NCI-H1436 treated with DMSO at 0.1 percent for 48 hours (cell line): Measurements from ENCODE around the gene BLID.

Experiments used
- DNase-seq: peaks from one replicate; lab custom pipeline; 2025; lab: John Stamatoyannopoulos, UW

Gene BLID

DNA sequence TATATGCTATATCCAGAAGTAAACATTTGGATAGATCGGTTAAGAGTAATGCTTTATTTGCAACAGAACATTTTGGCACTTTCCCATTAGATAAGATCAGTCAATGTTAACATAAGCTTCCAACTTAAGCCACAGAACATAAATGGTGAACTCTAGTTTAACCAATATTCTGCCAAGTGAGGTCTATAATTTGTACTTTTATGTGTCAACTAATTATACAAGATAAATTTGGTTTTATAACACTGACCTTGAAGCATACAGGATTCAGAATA lies 23.5 kb upstream of the BLID start:
- DNase-seq = no peak

DNA sequence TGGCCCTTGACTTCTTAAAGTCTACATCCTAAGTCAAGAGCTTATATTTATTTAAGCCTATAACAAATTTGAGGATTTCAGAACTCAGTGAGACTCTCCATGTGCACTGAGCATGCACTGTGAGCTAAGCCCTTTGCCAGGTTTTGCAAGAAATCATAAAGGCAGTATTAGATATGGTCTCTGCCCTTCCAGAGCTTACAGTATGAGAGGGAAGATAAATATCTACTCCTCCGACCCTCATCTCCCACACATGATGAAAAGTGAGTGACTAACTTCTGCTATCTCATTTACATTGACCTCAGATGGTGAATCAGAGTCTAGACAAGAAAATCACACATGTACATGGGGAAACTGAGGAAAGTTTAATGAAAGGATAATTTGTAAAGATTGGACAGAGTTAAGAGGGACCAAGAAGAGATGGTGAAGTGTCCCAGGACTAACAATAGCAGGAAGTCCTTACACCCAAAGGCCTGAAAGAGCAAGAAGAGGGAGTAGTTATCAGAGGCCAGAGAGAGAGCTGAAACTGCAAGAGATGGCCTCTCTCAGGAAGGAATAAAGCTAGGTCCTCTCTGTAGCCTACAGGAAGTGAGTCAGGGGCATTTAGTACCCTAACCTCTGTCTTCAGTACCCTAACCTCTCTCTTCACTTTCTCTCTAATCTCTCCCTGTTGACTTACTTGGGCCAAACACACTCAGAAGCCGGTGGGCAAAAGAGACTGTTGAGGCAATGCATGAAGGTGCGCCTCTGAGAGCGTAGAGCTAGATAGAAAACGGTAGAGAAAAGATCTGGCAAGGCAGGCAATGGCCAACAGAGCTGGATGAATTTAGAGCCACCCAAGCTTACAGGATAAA lies 23.0 kb upstream of the BLID start:
- DNase-seq = no peak

DNA sequence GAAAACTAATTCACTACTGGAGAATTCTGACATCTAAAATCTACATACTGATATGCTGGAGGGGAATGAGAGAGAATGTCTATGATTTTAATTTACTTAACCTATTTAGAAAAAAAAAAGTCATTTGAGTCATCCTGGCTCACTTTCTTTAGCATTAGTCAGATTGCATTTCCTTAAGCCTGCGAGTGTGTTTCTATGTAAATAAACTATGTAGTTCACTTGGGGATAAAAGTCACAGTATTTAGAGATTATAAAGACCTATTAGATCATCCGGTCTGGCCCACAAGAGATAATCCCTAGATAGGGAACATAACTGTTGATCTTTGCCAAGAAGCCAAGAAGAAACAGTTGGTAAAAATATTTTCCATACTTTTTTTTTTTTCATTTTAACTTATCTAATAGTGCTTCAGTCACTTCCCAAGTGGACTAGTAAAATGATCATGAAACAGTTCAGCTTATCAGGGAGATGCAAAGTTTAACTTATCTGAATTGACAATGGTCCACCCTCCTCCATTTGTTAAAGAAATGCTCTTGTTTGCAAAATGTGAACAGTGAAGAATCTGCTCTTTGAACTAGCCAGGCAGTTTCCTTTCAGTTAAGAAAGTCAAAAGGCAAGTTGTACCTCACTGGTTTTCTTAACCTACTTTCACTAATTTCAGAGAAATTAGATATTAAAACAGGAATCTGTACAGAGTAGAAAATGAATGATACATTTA lies 21.2 kb upstream of the BLID start:
- DNase-seq = no peak

DNA sequence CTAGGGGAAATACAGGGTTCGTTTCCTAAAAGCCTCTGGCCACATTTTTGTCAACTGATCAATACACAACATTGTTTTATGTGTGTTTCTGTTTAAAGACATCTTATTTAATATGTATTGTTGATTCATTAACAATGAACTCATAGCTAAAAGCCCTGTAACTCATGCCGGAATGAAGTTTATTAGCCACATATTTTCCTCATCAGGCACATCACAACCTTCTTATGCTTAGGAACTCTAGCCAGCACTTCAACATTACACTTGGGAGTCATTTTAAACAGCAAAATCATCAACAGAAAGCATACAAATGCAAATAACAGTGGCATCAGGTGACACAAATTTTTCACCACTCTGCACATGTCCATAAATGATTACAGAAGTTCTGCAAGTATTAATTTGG lies 15.1 kb upstream of the BLID start:
- DNase-seq = no peak

DNA sequence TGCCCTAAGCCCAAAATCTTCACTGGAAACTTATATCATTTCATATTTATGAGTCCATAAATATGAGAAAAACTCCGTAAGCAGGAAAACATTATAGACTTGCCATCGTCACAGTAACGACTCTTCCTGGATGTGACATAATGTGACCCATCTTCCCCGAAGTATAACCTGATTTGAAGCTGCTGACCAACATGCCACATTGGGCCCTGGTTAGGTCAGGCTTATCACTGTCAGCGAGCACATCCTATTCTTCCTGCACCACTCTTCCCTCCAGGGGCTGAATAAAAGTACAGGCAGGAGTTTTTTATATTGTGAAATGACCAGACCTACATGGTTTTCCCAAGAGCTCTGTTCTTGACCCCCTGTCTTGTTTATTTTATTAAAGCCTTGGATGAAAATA lies 12.1 kb upstream of the BLID start:
- no peak for DNase-seq

DNA sequence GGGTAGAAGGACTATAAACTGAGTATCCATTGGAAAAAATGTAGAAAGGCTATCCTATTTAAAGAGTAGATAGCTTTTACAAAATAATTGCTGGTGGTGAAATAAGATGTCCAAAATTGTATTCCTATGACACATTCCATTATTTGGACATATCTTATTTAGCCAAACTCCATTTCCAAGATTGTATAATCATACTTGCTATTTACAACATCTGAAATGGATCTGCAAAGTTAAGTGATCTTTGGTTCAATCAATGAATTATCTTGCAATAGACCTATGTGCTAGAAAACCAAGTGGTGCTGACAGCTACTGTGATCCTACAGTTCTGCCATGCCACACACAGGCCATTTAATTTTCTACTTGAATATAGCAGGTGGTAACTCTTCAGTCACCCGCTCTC lies 11.0 kb upstream of the BLID start:
- no peak for DNase-seq

DNA sequence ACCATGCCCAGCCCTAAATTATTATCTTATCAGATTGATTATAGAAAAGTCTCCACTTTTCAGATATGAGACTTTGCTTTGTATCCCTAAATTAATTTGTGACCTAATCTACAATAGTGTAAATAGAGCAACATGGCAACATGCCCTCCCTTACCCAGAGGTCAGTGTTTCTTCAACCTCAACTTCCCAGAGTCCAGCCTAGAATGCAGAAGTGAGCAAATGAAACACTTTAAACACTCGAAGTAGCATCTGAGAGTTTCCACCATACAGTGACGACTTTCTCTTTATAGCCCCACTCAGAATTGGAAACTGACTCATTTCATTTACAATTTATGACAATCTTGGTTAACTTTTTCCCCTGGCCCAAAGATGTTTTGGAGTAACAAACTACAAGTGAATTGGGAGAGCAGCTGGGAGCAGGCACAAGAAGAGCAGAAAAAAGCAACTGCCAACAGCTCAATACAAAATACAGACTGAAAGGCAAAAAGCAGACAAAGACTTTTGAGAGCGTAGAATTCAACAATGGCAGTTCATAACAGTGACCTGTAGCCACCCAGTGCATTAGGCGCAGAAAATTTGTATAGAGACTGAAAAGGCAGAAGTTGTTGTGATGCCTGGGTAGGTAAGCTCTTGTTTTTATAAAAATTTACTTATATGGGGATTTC lies 10.1 kb upstream of the BLID start:
- no peak for DNase-seq

DNA sequence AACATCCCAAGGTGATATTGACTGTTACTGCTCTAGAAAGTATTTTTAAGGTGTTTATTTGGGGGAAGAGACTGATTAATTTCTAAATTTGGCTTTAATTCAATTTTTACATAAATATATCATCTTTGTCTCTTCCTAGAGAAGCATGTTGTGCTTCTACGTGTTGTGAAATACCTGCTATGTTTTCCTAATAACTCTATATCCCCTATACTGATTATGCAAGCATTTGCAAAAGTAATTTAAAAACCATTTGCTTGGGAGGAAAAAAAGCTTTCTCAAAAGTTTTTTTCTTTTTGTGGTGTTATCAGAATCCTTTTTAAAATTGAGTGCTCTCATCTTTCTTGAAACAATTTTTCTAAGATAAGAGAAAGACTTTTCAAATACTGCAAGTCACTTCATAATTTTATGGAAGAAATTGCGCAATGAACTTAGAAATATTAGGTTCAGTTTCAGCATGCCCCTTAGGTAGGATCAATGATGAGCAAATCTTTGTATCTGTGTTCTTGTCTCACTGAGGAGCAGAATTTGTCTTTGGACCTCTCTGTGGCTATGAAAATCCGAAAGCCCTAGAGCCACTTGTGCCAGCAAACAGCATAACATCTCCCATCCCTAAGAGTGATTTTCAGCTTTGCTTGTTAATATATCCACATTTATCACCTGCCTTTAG lies 7.4 kb upstream of the BLID start:
- no peak for DNase-seq

DNA sequence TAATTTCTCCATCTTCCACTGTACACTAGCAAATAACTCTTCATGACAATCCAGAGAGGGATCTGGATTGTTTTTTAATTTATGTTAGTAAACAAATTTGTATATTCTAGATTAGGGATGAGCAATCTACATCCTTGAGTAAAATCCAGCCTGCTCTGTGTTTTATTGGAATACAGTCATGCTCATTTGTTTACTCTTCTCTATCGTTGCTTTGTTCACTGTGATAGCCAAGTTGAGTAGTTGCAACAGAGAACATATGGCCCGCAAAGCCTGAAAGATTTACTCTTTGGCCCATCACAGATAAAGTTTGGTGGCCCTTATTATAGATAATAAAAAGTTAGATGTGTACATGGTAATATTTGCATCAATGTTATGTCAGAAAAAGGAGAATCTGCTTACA lies 6.2 kb upstream of the BLID start:
- DNase-seq = no peak

DNA sequence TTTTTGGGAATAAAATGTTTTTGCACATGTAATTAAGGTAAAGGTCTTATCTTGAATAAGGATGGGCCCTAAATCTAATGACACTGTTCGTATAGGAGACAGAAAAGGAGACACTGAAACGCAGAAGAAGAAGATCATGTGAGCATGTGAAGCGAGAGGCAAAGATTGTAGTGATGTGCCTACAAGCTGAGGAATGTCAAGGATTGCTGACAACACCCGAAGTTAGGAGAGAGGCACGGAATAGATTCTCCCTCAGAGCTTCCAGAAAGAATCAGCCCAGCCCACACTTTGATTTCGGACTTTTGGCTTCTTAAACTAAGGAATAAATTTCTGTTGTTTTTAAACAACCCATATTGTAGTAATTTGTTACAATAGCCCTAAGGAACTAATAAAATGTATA lies 4.1 kb upstream of the BLID start:
- no peak for DNase-seq

DNA sequence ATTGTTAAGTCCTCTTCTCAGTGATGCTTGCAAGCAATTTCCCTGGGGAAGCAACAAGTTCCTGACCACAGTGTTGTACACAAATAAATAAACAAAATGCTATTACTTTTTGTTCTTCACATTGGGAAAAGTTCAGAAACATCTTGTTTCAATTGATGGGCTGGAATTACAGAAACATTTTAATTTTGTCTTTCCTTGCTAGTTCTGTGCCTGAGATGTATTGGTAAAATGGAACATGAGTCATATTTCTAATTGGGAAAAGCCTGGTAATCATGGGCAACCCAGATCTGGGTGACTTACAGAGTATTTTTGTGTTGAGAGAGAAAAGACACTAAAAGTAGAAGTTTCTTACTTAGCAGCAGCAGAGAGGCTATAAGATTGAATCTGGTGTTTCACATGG lies 576 bp upstream of the BLID start:
- no peak for DNase-seq

DNA sequence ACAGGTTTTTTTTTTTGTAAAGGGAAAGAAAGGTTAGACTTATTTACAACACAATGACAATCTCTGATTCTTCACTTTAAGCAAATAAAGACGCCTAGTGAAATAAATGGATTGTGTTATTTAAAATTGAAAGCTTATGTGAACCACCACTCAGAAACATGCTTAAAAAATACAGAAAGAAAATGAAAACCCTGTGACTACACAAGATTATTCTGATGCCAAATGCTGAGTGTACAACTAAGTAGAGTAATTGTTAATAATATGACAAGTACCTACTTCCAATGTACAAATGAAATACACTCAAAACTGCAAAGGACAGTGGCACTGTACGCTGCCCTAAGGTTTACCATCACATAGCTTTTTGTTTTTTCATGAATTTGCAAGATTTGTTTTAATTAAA lies 1.0 kb downstream of the BLID start:
- DNase-seq = no peak

DNA sequence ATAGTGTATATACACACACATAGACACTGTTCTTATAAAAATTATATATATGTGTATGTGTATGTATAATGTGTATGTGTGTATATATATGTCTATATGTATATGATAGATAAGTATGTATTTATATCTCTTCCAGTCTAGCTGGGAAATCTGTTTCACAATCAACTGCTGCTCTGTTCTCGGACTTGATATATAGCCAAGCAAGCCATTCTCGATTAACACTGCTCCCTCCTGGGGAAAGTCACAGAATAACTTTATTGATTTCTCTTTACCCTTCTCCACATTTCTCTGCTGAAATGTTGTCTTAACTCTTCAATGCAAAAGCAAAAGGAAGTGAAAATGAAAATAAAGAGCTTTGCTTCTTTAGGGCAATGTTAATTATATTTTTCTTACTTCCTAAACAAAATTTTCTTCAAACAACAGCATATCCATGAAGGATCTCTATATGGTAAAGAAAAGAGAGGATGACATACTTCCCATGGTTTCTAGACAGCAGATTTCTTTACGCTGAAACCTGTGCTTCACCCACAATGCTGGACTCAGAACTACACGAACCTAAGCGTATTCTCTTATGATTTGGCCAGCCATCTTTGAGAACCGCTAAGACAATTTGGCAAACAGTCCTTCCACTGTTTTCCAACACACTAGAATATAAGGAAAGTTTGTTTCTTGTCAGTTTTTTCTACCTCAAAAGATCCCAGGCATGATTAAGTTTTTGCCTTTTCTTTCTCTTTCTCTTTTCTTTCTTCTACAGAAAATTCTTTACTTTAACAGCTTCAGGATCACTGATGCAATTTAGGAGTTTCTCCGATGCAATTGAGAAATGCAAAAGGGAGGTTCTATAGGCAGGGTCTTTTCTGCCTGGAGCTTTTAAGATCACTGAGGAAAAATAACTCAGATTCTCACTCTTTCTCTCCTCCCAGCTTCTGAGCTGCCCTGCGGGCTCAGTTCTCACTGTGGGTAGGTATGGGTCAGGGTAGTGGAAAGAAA lies 1.9 kb downstream of the BLID start:
- no peak for DNase-seq

DNA sequence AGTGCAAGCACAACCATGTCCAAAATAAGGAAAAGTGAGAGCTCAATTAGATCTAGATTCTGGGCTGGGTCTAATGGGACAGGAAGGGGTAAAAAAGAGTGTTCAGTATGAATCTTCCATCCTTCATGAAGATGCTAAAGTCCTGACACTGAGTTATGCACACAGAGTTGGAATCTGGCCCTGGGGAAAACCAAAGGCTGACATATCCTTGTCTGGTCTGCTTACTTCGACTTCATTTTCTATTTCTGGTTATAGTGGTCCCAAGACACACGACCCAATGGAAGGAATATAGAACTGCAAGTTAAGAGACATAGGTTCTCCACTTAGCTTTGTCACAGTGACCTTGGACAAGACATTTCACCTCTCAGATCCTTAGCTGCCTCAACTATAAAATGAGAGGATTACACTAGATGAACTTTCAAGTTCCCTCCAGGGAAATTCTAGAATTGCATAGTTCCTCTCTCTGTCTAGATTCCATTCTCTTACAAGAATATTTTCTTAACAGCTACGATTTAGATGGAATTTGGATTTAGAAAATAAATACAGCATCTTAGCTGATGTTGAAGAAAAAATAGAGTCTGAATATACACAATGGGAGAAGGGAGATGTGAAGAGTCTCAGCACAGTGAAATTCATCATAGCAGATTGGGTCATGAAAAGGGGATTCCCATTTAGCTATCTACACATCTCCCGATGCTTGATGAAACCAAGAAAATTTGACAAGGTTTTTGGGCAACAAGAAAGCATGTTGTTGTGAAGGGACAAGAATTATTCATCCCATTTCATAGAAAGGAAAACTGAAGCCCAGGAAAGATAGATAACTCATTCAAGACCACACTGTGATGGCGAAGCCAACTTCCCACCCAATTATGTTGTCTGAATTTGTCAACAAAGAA lies 3.3 kb downstream of the BLID start:
- DNase-seq = no peak

DNA sequence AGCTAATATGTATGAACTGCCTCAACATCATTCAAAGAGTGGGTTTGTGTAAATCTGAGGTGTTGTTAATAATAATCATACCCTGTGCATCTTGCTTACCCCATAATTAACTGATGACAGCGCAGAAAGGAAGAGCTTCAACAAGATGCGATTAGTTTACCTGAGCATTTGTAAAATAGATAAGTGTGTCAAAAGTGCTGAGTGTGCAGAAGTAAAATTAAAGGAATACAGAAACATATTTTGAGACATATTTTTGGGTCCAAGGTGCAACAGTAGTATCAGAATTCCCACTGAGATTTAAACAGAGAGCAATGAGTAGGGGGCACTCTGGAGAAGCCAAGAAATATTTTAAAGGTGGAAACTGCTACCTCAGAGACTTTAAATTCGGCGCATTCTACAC lies 6.1 kb downstream of the BLID start:
- DNase-seq = no peak

DNA sequence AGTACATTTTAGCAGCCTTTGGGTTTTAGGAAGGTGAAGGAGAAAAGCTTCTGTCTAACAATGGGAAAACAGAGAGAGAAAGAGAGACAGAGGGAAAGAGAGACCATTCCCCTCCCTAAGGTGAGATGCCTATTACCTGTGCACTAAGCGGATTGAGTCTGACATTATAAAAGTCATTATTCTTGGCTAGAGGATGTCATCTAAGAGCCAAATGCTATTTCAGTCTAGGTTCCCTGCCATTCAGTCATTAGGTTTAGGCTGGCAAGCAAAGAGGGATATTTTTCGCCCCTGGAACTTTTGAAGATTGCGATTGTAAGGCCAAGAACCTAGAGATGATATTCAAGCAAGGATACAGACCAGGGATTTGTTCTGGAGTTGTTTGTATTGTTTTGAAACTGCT lies 7.2 kb downstream of the BLID start:
- DNase-seq = no peak

DNA sequence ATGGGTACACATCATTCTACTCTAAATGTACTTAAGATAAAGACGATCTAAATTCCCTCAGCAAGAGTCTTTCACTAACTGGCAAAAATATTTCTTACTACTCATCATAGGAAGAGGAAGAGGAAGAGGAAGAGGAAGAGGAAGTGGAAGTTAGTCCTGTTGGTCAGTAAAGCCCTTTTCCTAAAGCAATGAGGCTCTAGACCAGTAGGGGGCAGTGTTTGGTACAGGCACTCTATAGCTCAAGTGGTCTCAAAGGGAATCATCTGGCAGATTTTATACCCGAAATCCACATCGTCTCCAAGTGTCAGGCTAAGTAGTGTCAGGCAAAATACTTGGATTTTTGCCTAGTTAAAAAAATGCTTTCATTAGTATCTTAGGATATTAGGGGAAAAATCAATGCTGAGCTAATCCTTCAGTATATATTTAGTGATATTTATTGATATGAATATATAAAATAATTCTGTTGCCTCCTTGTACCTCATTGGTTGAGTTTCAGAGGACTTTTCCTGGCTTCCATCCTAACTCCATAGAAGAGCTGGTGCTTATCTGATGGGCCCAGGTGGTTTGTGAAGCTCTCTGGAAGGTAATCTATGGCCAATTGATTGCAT lies 7.7 kb downstream of the BLID start:
- DNase-seq = no peak

DNA sequence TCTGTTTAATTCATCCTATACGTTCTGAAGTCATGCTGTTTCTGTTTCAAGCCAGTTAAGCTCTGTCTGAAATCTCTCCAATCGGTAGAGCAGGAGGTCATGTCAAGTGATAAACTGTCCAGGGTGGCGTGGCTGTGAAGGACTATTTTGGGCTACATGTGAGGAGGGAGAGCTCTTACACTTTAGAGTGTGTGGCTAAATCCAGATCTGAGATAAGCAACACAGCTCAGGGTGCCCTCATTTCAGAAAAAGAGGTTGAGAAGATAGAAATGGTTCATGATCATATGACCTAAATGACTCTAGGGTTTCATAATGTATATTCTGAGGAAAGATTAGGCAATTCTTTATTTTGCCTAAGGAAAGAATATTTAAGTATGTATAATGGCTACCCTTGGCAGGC lies 8.4 kb downstream of the BLID start:
- DNase-seq = no peak

DNA sequence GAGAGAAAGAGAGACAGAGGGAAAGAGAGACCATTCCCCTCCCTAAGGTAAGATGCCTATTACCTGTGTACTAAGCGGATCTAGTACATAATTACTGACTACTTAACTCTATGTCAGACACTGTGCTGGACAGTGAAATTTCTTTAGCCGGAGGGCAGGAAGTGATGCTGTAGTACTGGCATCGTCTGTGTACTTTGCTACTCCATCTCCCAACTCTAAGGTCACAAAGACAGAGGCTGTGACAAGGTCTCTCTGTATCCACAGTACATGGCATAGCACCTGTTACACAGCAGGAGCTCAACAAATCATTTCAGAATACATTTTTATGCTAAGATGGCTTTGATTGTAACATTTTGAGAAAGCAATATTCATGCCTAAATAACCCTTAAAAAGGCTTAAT lies 9.0 kb downstream of the BLID start:
- no peak for DNase-seq

DNA sequence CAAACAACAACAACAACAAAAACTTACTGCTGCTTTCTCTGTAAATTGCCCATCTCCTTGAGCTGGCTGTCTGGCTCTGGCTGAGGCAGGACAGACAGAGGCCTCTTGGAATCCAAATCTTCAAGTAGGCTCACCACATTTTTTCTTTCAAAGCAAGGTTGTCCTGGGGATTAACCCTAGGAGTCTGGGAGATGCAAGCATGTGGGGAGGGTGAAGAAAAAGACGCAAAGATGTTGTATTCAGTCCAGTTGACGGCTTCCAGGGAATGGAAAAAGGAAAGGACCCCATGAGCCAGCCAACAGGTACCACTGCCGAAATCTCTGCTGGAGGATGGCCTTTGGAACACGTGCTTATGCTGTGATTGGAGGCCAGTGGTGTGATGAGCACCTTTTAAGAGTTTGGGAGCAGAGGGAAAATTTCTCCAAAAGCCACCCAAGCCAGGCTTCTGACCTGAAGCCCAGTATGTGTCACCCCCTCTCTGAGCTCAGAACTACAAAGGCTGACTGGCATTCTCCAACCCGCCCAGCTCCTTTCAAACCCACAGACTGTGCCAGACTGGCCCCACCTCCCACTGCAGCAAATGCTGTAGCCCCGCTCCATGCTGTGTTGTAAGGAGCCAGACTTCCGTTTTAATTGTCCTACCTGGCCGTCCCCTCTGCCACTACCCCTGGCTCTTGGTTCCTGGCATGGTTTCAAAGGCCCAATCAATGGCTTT lies 10.8 kb downstream of the BLID start:
- DNase-seq = no peak
